IMR-90 (cell line): ENCODE measurements around the gene FTSJ3. TPM values are rescaled to one million over a fixed set of nuclear protein-coding genes. Genes with fewer than 3 reads are reported as not detected.
A peak's percentile ranks its signal among the peaks of the same experiment; 100 is the strongest.

Experiments used
- ATAC-seq: fragments of 200-7000 bp; cut with Tn5 transposase; 2 replicates; pipeline ENCODE4 v1.9.1; 2020; ENCODE audit warnings: low read depth, mild to moderate bottlenecking, moderate library complexity
- BruUV-seq: library from RNA; stranded (reverse); fragments of 400-500 nt; replicated peaks from 2 replicates; lab custom pipeline; 2021; lab: Mats Ljungman, UMichigan
- CTCF ChIA-PET: fragments of 300-600 bp; formaldehyde crosslinking; extraction: SDS; loops from one replicate; lab custom pipeline; 2021; ENCODE audit warnings: antibody characterized with exemption; lab: Yijun Ruan, JAX
- POLR2A ChIA-PET: fragments of 300-600 bp; sonication (Branson Sonifier 250); formaldehyde crosslinking; loops from one replicate; lab custom pipeline; 2022; ENCODE audit warnings: antibody characterized with exemption; ENCODE audit not compliant: unreplicated experiment; lab: Charles Lee
- DNase-seq: peaks from one replicate; pipeline ENCODE4 v3.0.0; 2013
- H2AFZ ChIP-seq: replicated peaks from 2 replicates; pipeline ENCODE3; 2013; ENCODE audit warnings: low read length, mild to moderate bottlenecking; ENCODE audit not compliant: poor library complexity
- H2AK5ac ChIP-seq: 2 replicates; pipeline ENCODE4 v1.6.1; 2013; ENCODE audit warnings: low read depth, low read length, inconsistent platforms
- H2AK9ac ChIP-seq: replicated peaks from 2 replicates; pipeline ENCODE3; 2013; ENCODE audit warnings: mild to moderate bottlenecking, low read depth, low read length, moderate library complexity; ENCODE audit not compliant: poor library complexity
- H2BK120ac ChIP-seq: 2 replicates; pipeline ENCODE4 v1.6.1; 2013; ENCODE audit warnings: low read depth, low read length, inconsistent platforms
- H2BK15ac ChIP-seq: 3 replicates; pipeline ENCODE4 v1.6.1; 2013; ENCODE audit warnings: low read depth, low read length, inconsistent platforms
- H2BK20ac ChIP-seq: 2 replicates; pipeline ENCODE4 v1.6.1; 2013; ENCODE audit warnings: low read depth, mild to moderate bottlenecking, inconsistent platforms, low read length, moderate library complexity
- H2BK5ac ChIP-seq: 2 replicates; pipeline ENCODE4 v1.6.1; 2013; ENCODE audit warnings: mild to moderate bottlenecking, low read depth, low read length, inconsistent platforms; ENCODE audit not compliant: poor library complexity, severe bottlenecking
- H3K14ac ChIP-seq: replicated peaks from 2 replicates; pipeline ENCODE4 v1.6.1; 2013; ENCODE audit warnings: low read depth, low read length, inconsistent platforms
- H3K18ac ChIP-seq: 2 replicates; pipeline ENCODE4 v1.6.1; 2013; ENCODE audit warnings: low read depth, low read length, control low read depth
- H3K23ac ChIP-seq: 2 replicates; pipeline ENCODE4 v1.6.1; 2013; ENCODE audit warnings: low read depth, low read length, inconsistent platforms
- H3K27ac ChIP-seq: 2 replicates; pipeline ENCODE4 v1.5.1; 2013; ENCODE audit warnings: mild to moderate bottlenecking, control low read depth, low read length; ENCODE audit not compliant: insufficient read depth
- H3K27me3 ChIP-seq: 2 replicates; pipeline ENCODE4 v1.6.1; 2013; ENCODE audit warnings: low read length; ENCODE audit not compliant: control insufficient read depth, insufficient read depth
- H3K36me3 ChIP-seq: 2 replicates; pipeline ENCODE4 v1.6.1; 2013; ENCODE audit warnings: low read length, mixed read lengths; ENCODE audit not compliant: control insufficient read depth, insufficient read depth
- H3K4ac ChIP-seq: 2 replicates; pipeline ENCODE4 v1.6.1; 2013; ENCODE audit warnings: low read depth, low read length, inconsistent platforms
- H3K4me1 ChIP-seq: 2 replicates; pipeline ENCODE4 v1.6.1; 2013; ENCODE audit warnings: low read length, mixed read lengths; ENCODE audit not compliant: control insufficient read depth, insufficient read depth
- H3K4me2 ChIP-seq: 2 replicates; pipeline ENCODE4 v1.6.1; 2013; ENCODE audit warnings: low read depth, mild to moderate bottlenecking, control low read depth, low read length, moderate library complexity
- H3K4me3 ChIP-seq: 2 replicates; pipeline ENCODE4 v1.5.1; 2013; ENCODE audit warnings: low read depth, mild to moderate bottlenecking, control low read depth, low read length, moderate library complexity; ENCODE audit not compliant: insufficient read depth
- H3K56ac ChIP-seq: 2 replicates; pipeline ENCODE4 v1.6.1; 2013; ENCODE audit warnings: low read length, inconsistent platforms; ENCODE audit not compliant: insufficient read depth; ENCODE audit errors: extremely low read depth
- H3K79me1 ChIP-seq, 2 experiments: 2 replicates each; pipeline ENCODE4 v1.6.1; 2013; ENCODE audit warnings: low read length in 2 of 2, inconsistent platforms in 1 of 2, low read depth in 1 of 2
- H3K9ac ChIP-seq: 2 replicates; pipeline ENCODE4 v1.6.1; 2013; ENCODE audit warnings: low read depth, low read length, control low read depth
- H3K9me1 ChIP-seq: 2 replicates; pipeline ENCODE4 v1.6.1; 2013; ENCODE audit warnings: low read length, inconsistent platforms; ENCODE audit not compliant: insufficient read depth
- H3K9me3 ChIP-seq: 2 replicates; pipeline ENCODE4 v1.6.1; 2013; ENCODE audit warnings: low read length; ENCODE audit not compliant: control insufficient read depth, insufficient read depth
- H4K20me1 ChIP-seq: 2 replicates; pipeline ENCODE4 v1.6.1; 2013; ENCODE audit warnings: low read length, inconsistent platforms; ENCODE audit not compliant: insufficient read depth
- H4K5ac ChIP-seq: 2 replicates; pipeline ENCODE4 v1.6.1; 2013; ENCODE audit warnings: mild to moderate bottlenecking, low read depth, low read length, control low read depth
- H4K8ac ChIP-seq, 2 experiments: 2 replicates each; pipeline ENCODE4 v1.6.1; 2013; ENCODE audit warnings: low read depth in 2 of 2, low read length in 2 of 2, control low read depth in 1 of 2, inconsistent platforms in 1 of 2
- H4K91ac ChIP-seq: 2 replicates; pipeline ENCODE4 v1.6.1; 2013; ENCODE audit warnings: low read depth, low read length, inconsistent platforms; ENCODE audit not compliant: insufficient read depth
- BHLHE40 ChIP-seq: fragments of 150-350 bp; IDR thresholded peaks from 2 replicates; pipeline ENCODE4 v1.6.1; 2016; ENCODE audit warnings: mild to moderate bottlenecking, low read depth, low read length
- CEBPB ChIP-seq: IDR thresholded peaks from 2 replicates; pipeline ENCODE4 v1.6.1; 2012; ENCODE audit warnings: low read depth, low read length, improper control_type of control experiment
- CHD1 ChIP-seq: IDR thresholded peaks from 2 replicates; pipeline ENCODE4 v1.6.1; 2012; ENCODE audit warnings: low read depth, low read length, improper control_type of control experiment
- CTCF ChIP-seq: conservative IDR thresholded peaks from 2 replicates; pipeline ENCODE4 v1.5.1; 2012; ENCODE audit warnings: mild to moderate bottlenecking, low read depth, low read length, improper control_type of control experiment
- ELK1 ChIP-seq: fragments of 150-350 bp; IDR thresholded peaks from 2 replicates; pipeline ENCODE4 v1.6.1; 2016; ENCODE audit warnings: low read depth, mild to moderate bottlenecking, low read length, moderate library complexity, borderline replicate concordance
- FOS ChIP-seq: fragments of 150-350 bp; IDR thresholded peaks from 2 replicates; pipeline ENCODE4 v1.6.1; 2016; ENCODE audit warnings: low read depth, low read length
- MAFK ChIP-seq: IDR thresholded peaks from 2 replicates; pipeline ENCODE4 v1.6.1; 2012; ENCODE audit warnings: low read depth, low read length, improper control_type of control experiment
- MAZ ChIP-seq: IDR thresholded peaks from 2 replicates; pipeline ENCODE4 v1.6.1; 2012; ENCODE audit warnings: low read depth, mild to moderate bottlenecking, low read length, improper control_type of control experiment, moderate library complexity, borderline replicate concordance
- MXI1 ChIP-seq: IDR thresholded peaks from 2 replicates; pipeline ENCODE4 v1.6.1; 2012; ENCODE audit warnings: low read depth, mild to moderate bottlenecking, low read length, moderate library complexity, borderline replicate concordance
- NFE2L2 ChIP-seq: fragments of 150-350 bp; IDR thresholded peaks from 2 replicates; pipeline ENCODE4 v1.6.1; 2016; ENCODE audit warnings: low read depth, mild to moderate bottlenecking, low read length
- POLR2A ChIP-seq: IDR thresholded peaks from 2 replicates; pipeline ENCODE4 v1.6.1; 2012; ENCODE audit warnings: mild to moderate bottlenecking, low read depth, low read length
- RAD21 ChIP-seq: IDR thresholded peaks from 2 replicates; pipeline ENCODE4 v1.6.1; 2012; ENCODE audit warnings: low read length, improper control_type of control experiment
- RCOR1 ChIP-seq: IDR thresholded peaks from 2 replicates; pipeline ENCODE4 v1.6.1; 2012; ENCODE audit warnings: mild to moderate bottlenecking, low read length, improper control_type of control experiment; ENCODE audit not compliant: insufficient replicate concordance
- RFX5 ChIP-seq: IDR thresholded peaks from 2 replicates; pipeline ENCODE4 v1.8.0; 2012; ENCODE audit warnings: low read depth, mild to moderate bottlenecking, low read length, moderate library complexity
- SMC3 ChIP-seq: fragments of 150-350 bp; IDR thresholded peaks from 2 replicates; pipeline ENCODE4 v1.6.1; 2016; ENCODE audit warnings: low read depth, mild to moderate bottlenecking, antibody characterized with exemption, low read length, moderate library complexity
- USF2 ChIP-seq: fragments of 150-350 bp; IDR thresholded peaks from 2 replicates; pipeline ENCODE4 v1.6.1; 2017; ENCODE audit warnings: mild to moderate bottlenecking, antibody characterized with exemption, low read length, low read depth
- WGBS, 2 experiments: methylation state at CpG; one replicate each; pipeline versions ENCODE4 v1.1.5 to v1.1.7; 2013; ENCODE audit warnings: missing lambda C conversion rate in 2 of 2; ENCODE audit not compliant: insufficient read length in 1 of 2; ENCODE audit errors: extremely low coverage in 2 of 2; 5-methylcytosine and 5-hydroxymethylcytosine counted together
- dilution Hi-C: fragments of 300-500 bp; cut with HindIII; formaldehyde crosslinking; loops from one replicate; pipeline ENCODE4 v1.14.3; 2018; ENCODE audit warnings: low sequenced_read_pairs; ENCODE audit not compliant: unreplicated experiment
- in situ Hi-C: fragments of 300-500 bp; cut with MboI; formaldehyde crosslinking; loops from 3 replicates; pipeline ENCODE4 v1.14.3; 2019; ENCODE audit warnings: low sequenced_read_pairs, inconsistent platforms, mixed read lengths
- intact Hi-C: fragments of 100-400 bp; cut with micrococcal nuclease; formaldehyde crosslinking; loops from 2 replicates; pipeline ENCODE4 v1.10.0; 2022
- polyA plus RNA-seq, 3 experiments: library from polyadenylated mRNA; depleted of rRNA; stranded (reverse); fragments of >200 nt; gene quantifications; 2 replicates each; pipeline ENCODE4 v1.2.3, GENCODE V29; 2012; ENCODE audit warnings: low replicate concordance in 1 of 3
- total RNA-seq: library from RNA; depleted of rRNA; stranded (reverse); fragments of >200 nt; gene quantifications from 2 replicates; pipeline ENCODE4 v1.2.3, GENCODE V29; 2012

The FTSJ3 gene
- total and polyA plus RNA-seq, 2 of the 4 experiments (the other 2 are of a cell fraction): 51.3 to 68.1 TPM

GRCh38 chr17:63827801-63828221, 348 bp upstream of the FTSJ3 start:
- H3K4me1 ChIP-seq: peaks cover 1% of the 10 kb centered on the region; the same call in 1 of the 2 replicates
- dilution Hi-C loops: no loop called here
- DNase-seq (no peak), ATAC-seq (no peak; the same call in 1 of the 2 replicates)
- peak overlapping the region; percentile 63 for H3K56ac ChIP-seq
- CTCF ChIA-PET: no interaction called here
- H2AK9ac ChIP-seq: peak overlapping the region; percentile 99
- peak overlapping the region; percentile 40 for H3K18ac ChIP-seq
- H3K27me3 ChIP-seq: no peaks in the 10 kb centered on the region
- peaks cover 33% of the 10 kb centered on the region for H4K20me1 ChIP-seq
- peak overlapping the region; percentile 89 for H3K14ac ChIP-seq
- H4K8ac ChIP-seq: peak overlapping the region; percentile 90; a peak in 3 of 4 replicates
- intact Hi-C loops: loop anchor here (2.0 kb wide), 1 partner anchor 23 kb away; no protein-coding TSS in a partner anchor
- H3K9me1 ChIP-seq: peaks cover 13% of the 10 kb centered on the region
- H4K91ac ChIP-seq: peak overlapping the region; percentile 74
- peak overlapping the region; percentile 93 for H3K27ac ChIP-seq
- peak overlapping the region; percentile 90 for H3K4ac ChIP-seq
- H3K4me3 ChIP-seq: peak overlapping the region; percentile 79
- H2AK5ac ChIP-seq: peak overlapping the region; percentile 95
- H2BK20ac ChIP-seq: no peak overlapping the region
- H2BK15ac ChIP-seq: no peak overlapping the region; the same call in 2 of the 3 replicates
- peak overlapping the region; percentile 63; the same call in 1 of the 2 replicates for H4K5ac ChIP-seq
- H2BK120ac ChIP-seq: peak overlapping the region; percentile 42
- peak overlapping the region; percentile 96 for H2BK5ac ChIP-seq
- H3K79me1 ChIP-seq: peaks cover 41 to 73% of the 10 kb centered on the region in 2 experiments
- WGBS, 2 experiments: no CpG with 5 or more reads among the region's 19 CpGs
- in situ Hi-C loops: no loop called here
- H2AFZ ChIP-seq: peak overlapping the region; percentile 98
- POLR2A ChIA-PET: interaction anchor here (0.6 kb wide), 1 partner anchor 11 kb away, joined by 5 read pairs; no protein-coding TSS in a partner anchor
- no peaks in the 10 kb centered on the region for H3K9me3 ChIP-seq
- peaks cover 64% of the 10 kb centered on the region for H3K36me3 ChIP-seq
- H3K9ac ChIP-seq: peak overlapping the region; percentile 90
- peak overlapping the region; percentile 93 for H3K23ac ChIP-seq
- TF ChIP-seq NFE2L2: no peak
- TF ChIP-seq CEBPB: no peak
- no peak for TF ChIP-seq FOS
- TF ChIP-seq RAD21: no peak
- no peak for TF ChIP-seq ELK1
- no peak for TF ChIP-seq MAFK
- no peak for TF ChIP-seq CTCF
- no peak for TF ChIP-seq RFX5
- no peak for TF ChIP-seq USF2
- no peak for TF ChIP-seq MXI1
- TF ChIP-seq POLR2A: no peak
- no peak for TF ChIP-seq MAZ
- TF ChIP-seq SMC3: no peak
- no peak for TF ChIP-seq CHD1
- no peak for TF ChIP-seq BHLHE40
- TF ChIP-seq RCOR1: no peak
- no TSS peak for BruUV-seq
- peak overlapping the region; percentile 95 for H3K4me2 ChIP-seq
